ENCODE data around the gene FADS2. TPM values are rescaled to one million over a fixed set of nuclear protein-coding genes. Genes with fewer than 3 reads are reported as not detected.

FADS2 gene
- polyA plus RNA-seq, 1 donor (not counting 4 experiments of a cell fraction or from before 2014, with no cell fraction given), result 196 TPM

DNA sequence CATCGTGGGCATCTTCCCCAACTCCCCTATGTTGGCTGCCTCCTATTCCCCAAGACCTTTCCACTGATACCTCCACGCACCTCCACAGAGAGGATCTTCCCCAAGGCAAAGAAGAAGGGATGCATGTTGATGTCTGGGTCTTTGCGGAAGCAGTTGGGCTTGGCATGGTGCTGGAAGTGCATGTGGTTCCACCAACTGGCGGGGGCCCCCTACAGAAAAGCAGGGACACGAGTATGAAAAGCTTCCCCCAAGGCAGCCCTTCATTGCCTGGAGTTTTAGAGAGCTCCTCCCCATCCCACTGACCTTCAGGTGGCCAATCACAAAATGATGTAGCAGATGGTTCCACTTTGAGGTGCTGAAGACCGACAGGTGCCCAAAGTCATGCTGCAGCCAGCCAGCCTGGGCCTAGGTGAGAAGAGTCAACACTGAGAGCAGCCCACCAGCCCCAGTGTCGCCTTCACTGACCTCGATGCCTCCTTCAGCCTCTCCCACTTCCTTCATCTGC is 17.4 kb upstream of the FADS2 start:
- dilution Hi-C loops (cut with MboI; ENCODE audit: extremely low pct_ligation_motif_present, low sequenced_read_pairs), result no loop called here
- H3K4me3 ChIP-seq (ENCODE audit: control insufficient read depth in 2 of 3, extremely low read depth in 1 of 3, insufficient read depth in 2 of 3, low read depth in 1 of 3, low read length in 3 of 3), result no peak overlapping the region
- no peak overlapping the region for H2AFZ ChIP-seq (ENCODE audit: control insufficient read depth, low read length)
- DNase-seq (ENCODE audit: low read depth, low spot score), result no peak
- FAIRE-seq, result no peak
- H4K20me1 ChIP-seq (ENCODE audit: control insufficient read depth, extremely low read depth, insufficient read depth, low read length), result no peaks in the 10 kb centered on the region
- no peaks in the 10 kb centered on the region for H3K79me2 ChIP-seq (ENCODE audit: control insufficient read depth, insufficient read depth, low read length)
- H3K9me3 ChIP-seq (ENCODE audit: control insufficient read depth, low read depth, low read length), result no peaks in the 10 kb centered on the region
- H3K9me1 ChIP-seq (ENCODE audit: control insufficient read depth, extremely low read depth, insufficient read depth, low read length), result no peaks in the 10 kb centered on the region
- peaks cover 2 to 18% of the 10 kb centered on the region in 2 experiments for H3K36me3 ChIP-seq (ENCODE audit: control insufficient read depth in 2 of 2, extremely low read depth in 1 of 2, insufficient read depth in 2 of 2, low read length in 2 of 2)
- TF ChIP-seq EZH2 (IDR thresholded peaks at IDR 0.05; ENCODE audit: low read length) (no peak), CTCF (optimal IDR thresholded peaks at IDR 0.05 in 1 of 3, IDR thresholded peaks at IDR 0.05 in 1 of 3, conservative IDR thresholded peaks at IDR 0.05 in 1 of 3; ENCODE audit: extremely low read depth in 1 of 3, insufficient read depth in 2 of 3, low read length in 3 of 3) (no peak)
- H3K9ac ChIP-seq (ENCODE audit: control insufficient read depth, extremely low read depth, insufficient read depth, low read length), result no peak overlapping the region
- H3K4me2 ChIP-seq (ENCODE audit: control insufficient read depth, extremely low read depth, insufficient read depth, low read depth, low read length), result no peak overlapping the region
- no peak overlapping the region for H3K27ac ChIP-seq (ENCODE audit: control insufficient read depth, insufficient read depth, low read length)
- H3K4me1 ChIP-seq (ENCODE audit: control insufficient read depth, extremely low read depth, insufficient read depth, low read length), result peaks cover 13% of the 10 kb centered on the region
- no peaks in the 10 kb centered on the region for H3K27me3 ChIP-seq (ENCODE audit: control insufficient read depth, extremely low read depth, insufficient read depth, low read length)

GRCh38 chr11:61811831-61812230 is 16.3 kb upstream of the FADS2 start:
- no peak overlapping the region for H3K4me2 ChIP-seq (ENCODE audit: control insufficient read depth, extremely low read depth, insufficient read depth, low read depth, low read length)
- H3K79me2 ChIP-seq (ENCODE audit: control insufficient read depth, insufficient read depth, low read length), result no peaks in the 10 kb centered on the region
- TF ChIP-seq EZH2 (IDR thresholded peaks at IDR 0.05; ENCODE audit: low read length), result no peak
- no peak for TF ChIP-seq CTCF (optimal IDR thresholded peaks at IDR 0.05 in 1 of 3, IDR thresholded peaks at IDR 0.05 in 1 of 3, conservative IDR thresholded peaks at IDR 0.05 in 1 of 3; ENCODE audit: extremely low read depth in 1 of 3, insufficient read depth in 2 of 3, low read length in 3 of 3)
- DNase-seq (ENCODE audit: low read depth, low spot score), result no peak
- no peaks in the 10 kb centered on the region for H3K9me1 ChIP-seq (ENCODE audit: control insufficient read depth, extremely low read depth, insufficient read depth, low read length)
- dilution Hi-C loops (cut with MboI; ENCODE audit: extremely low pct_ligation_motif_present, low sequenced_read_pairs), result no loop called here
- H4K20me1 ChIP-seq (ENCODE audit: control insufficient read depth, extremely low read depth, insufficient read depth, low read length), result no peaks in the 10 kb centered on the region
- no peaks in the 10 kb centered on the region for H3K27me3 ChIP-seq (ENCODE audit: control insufficient read depth, extremely low read depth, insufficient read depth, low read length)
- peaks cover 17% of the 10 kb centered on the region for H3K4me1 ChIP-seq (ENCODE audit: control insufficient read depth, extremely low read depth, insufficient read depth, low read length)
- no peak overlapping the region for H3K27ac ChIP-seq (ENCODE audit: control insufficient read depth, insufficient read depth, low read length)
- peaks cover 2 to 12% of the 10 kb centered on the region in 2 experiments for H3K36me3 ChIP-seq (ENCODE audit: control insufficient read depth in 2 of 2, extremely low read depth in 1 of 2, insufficient read depth in 2 of 2, low read length in 2 of 2)
- H3K9ac ChIP-seq (ENCODE audit: control insufficient read depth, extremely low read depth, insufficient read depth, low read length), result no peak overlapping the region
- no peak overlapping the region for H2AFZ ChIP-seq (ENCODE audit: control insufficient read depth, low read length)
- no peak for FAIRE-seq
- H3K9me3 ChIP-seq (ENCODE audit: control insufficient read depth, low read depth, low read length), result no peaks in the 10 kb centered on the region
- no peak overlapping the region for H3K4me3 ChIP-seq (ENCODE audit: control insufficient read depth in 2 of 3, extremely low read depth in 1 of 3, insufficient read depth in 2 of 3, low read depth in 1 of 3, low read length in 3 of 3)
